ENCODE results near the gene MCEMP1.

MCEMP1 gene

DNA sequence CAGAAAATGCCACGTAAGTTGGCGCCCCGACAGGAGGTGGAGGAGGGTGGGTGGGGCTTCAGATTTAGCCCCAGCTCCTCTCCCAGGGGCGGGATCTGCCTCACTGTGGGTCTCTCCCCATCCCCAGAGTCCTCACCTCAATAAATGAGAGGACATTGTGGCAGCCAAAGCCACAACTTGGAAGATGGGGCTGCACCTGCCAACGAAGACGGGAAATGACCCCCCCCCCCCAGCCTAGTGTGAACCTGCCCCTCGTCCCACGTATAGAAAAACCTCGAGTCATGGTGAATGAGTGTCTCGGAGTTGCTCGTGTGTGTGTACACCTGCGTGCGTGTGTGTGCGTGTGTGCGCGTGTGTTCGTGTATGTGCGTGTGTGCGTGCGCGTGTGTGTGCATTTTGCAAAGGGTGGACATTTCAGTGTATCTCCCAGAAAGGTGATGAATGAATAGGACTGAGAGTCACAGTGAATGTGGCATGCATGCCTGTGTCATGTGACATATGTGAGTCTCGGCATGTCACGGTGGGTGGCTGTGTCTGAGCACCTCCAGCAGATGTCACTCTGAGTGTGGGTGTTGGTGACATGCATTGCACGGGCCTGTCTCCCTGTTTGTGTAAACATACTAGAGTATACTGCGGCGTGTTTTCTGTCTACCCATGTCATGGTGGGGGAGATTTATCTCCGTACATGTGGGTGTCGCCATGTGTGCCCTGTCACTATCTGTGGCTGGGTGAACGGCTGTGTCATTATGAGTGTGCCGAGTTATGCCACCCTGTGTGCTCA is 2.3 kb downstream of the MCEMP1 start:
- H3K9ac ChIP-seq (ENCODE audit: low read depth, low read length): no peak overlapping the region
- H3K36me3 ChIP-seq (ENCODE audit: insufficient read depth, low read length): peaks cover 15% of the 10 kb centered on the region
- H3K9me3 ChIP-seq (replicated peaks; ENCODE audit: low read length): no peaks in the 10 kb centered on the region
- H3K4me2 ChIP-seq (ENCODE audit: low read length): no peak overlapping the region
- H3K27me3 ChIP-seq (ENCODE audit: control insufficient read depth, insufficient read depth, low read length): peaks cover 22% of the 10 kb centered on the region
- H3K4me1 ChIP-seq (ENCODE audit: control insufficient read depth, insufficient read depth, low read length): peaks cover 9% of the 10 kb centered on the region
- no peak overlapping the region for H3K4me3 ChIP-seq (ENCODE audit: low read length)

GRCh38 chr19:7679771-7680605 is 3.1 kb downstream of the MCEMP1 start:
- no peak overlapping the region for H3K9ac ChIP-seq (ENCODE audit: low read depth, low read length)
- H3K4me2 ChIP-seq (ENCODE audit: low read length): peak overlapping the region; percentile 91
- H3K4me3 ChIP-seq (ENCODE audit: low read length): peak overlapping the region; percentile 98
- H3K27me3 ChIP-seq (ENCODE audit: control insufficient read depth, insufficient read depth, low read length): peaks cover 22% of the 10 kb centered on the region
- no peaks in the 10 kb centered on the region for H3K9me3 ChIP-seq (replicated peaks; ENCODE audit: low read length)
- peaks cover 15% of the 10 kb centered on the region for H3K36me3 ChIP-seq (ENCODE audit: insufficient read depth, low read length)
- peaks cover 9% of the 10 kb centered on the region for H3K4me1 ChIP-seq (ENCODE audit: control insufficient read depth, insufficient read depth, low read length)

GRCh38 chr19:7680606-7681339 is 3.9 kb downstream of the MCEMP1 start, which contains the start of gene TRAPPC5:
Gene TRAPPC5 (plus strand): TSS chr19:7680833. CDS start chr19:7682254, 1,421 bp downstream.
- Histone ChIP-seq H3K4me2 (ENCODE audit: low read length) (peak within 1 kb of the TSS; percentile 91), H3K36me3 (ENCODE audit: insufficient read depth, low read length) (peaks cover 15% of the 10 kb centered on the region), H3K27me3 (ENCODE audit: control insufficient read depth, insufficient read depth, low read length) (peaks cover 22% of the 10 kb centered on the region), H3K9ac (ENCODE audit: low read depth, low read length) (peak within 1 kb of the TSS; percentile 99), H3K4me3 (ENCODE audit: low read length) (peak within 1 kb of the TSS; percentile 98), H3K9me3 (replicated peaks; ENCODE audit: low read length) (no peaks in the 10 kb centered on the region), H3K4me1 (ENCODE audit: control insufficient read depth, insufficient read depth, low read length) (peaks cover 9% of the 10 kb centered on the region)

DNA sequence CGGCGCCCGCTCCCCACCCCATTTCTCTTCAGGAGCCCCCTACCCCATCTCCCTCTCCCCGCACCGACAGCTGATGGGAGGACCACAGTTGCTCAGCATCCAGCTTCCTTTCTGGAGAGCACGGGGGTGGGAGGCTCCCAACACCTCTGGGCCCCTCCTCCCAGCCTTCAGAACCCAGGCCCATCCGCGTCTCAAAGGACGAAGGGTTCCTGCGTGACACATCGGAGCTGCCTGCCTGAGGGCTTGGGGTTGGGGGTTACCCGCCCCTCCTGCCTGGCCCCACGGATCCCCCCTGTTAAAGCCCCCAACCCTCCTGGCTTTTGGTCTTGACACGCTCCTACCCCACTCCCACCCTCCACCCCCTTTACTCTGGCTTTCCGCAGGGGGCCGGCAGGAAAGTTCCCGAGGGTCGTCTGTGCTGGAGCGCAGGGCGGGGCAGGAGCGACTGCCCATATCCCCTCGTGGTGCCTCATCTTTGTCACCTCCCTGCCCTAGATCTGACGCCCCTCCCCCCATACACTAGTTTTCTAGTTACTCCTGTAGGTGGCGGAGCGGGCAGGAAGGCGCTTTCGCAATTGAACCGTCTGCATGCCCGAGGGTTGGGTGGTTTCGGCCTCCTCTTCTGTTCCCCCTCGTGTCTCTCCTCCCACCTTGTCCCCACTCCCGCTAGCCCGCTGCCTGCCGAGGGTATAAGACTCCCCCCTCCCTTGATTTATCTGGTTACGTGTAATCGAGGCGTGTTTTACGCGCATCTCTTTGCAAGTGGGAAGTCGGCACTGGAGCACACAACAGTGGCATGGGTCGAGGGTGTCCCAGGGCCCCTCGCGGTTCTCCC is 4.7 kb downstream of the MCEMP1 start:
- Histone ChIP-seq H3K9ac (ENCODE audit: low read depth, low read length) (peak overlapping the region; percentile 99), H3K4me2 (ENCODE audit: low read length) (peak overlapping the region; percentile 91), H3K4me1 (ENCODE audit: control insufficient read depth, insufficient read depth, low read length) (peaks cover 9% of the 10 kb centered on the region), H3K9me3 (replicated peaks; ENCODE audit: low read length) (no peaks in the 10 kb centered on the region), H3K4me3 (ENCODE audit: low read length) (peak overlapping the region; percentile 98), H3K36me3 (ENCODE audit: insufficient read depth, low read length) (peaks cover 15% of the 10 kb centered on the region), H3K27me3 (ENCODE audit: control insufficient read depth, insufficient read depth, low read length) (peaks cover 19% of the 10 kb centered on the region)

- Histone ChIP-seq H3K9me3 (replicated peaks; ENCODE audit: low read length) (no peaks in the 10 kb centered on the region), H3K27me3 (ENCODE audit: control insufficient read depth, insufficient read depth, low read length) (peaks cover 12% of the 10 kb centered on the region), H3K4me2 (ENCODE audit: low read length) (peak overlapping the region; percentile 91), H3K4me1 (ENCODE audit: control insufficient read depth, insufficient read depth, low read length) (peaks cover 9% of the 10 kb centered on the region), H3K36me3 (ENCODE audit: insufficient read depth, low read length) (peaks cover 15% of the 10 kb centered on the region), H3K9ac (ENCODE audit: low read depth, low read length) (no peak overlapping the region), H3K4me3 (ENCODE audit: low read length) (peak overlapping the region; percentile 98)
Measured at GRCh38 chr19:7682175-7682855, 5.4 kb downstream of the MCEMP1 start.

DNA sequence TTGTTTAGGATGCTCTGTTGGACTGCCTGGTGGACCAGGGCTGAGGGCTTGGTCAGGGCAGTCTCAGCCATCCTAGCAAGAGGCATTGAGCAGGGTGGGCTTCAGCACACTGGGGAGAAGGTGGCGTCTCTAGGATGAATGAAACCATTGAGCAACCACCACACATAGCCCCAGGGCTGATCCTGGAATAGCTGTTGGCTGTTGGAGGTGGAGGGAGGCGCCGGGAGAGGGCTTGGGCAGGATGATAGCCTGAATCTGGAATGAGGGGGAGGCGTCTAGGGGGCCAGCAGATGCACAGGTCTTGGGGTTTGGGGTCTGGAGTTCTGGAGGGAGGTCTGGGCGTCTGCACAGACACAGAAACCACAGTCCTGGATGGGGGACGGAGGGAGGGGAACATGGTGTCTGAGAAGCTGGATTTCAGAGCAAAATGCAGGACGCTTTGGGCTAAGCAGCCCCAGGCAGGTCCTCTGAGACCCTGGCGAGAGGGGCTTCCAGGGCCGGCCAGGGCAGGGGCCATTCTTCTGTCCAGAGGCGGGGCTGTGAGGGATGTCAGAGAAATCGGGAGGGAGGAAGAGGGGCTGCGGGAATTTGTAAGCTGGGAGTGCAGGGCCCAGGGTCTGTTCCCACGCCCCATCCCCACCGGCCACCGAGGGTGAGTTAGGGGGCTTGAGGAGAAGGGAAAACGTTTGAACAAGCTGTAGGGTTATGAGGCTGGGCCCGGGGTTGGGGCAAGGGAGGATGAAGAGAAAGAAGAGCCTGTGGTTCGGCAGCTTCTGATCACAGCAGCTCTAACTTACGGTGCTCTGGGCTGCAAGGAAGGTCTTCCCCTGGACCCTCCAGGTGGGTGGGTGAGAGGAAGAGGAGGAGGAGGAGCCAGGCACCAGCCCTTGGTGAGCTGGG is 8.9 kb downstream of the MCEMP1 start:
- no peaks in the 10 kb centered on the region for H3K27me3 ChIP-seq (ENCODE audit: control insufficient read depth, insufficient read depth, low read length)
- no peak overlapping the region for H3K4me2 ChIP-seq (ENCODE audit: low read length)
- H3K9me3 ChIP-seq (replicated peaks; ENCODE audit: low read length): no peaks in the 10 kb centered on the region
- H3K36me3 ChIP-seq (ENCODE audit: insufficient read depth, low read length): peaks cover 15% of the 10 kb centered on the region
- H3K9ac ChIP-seq (ENCODE audit: low read depth, low read length): no peak overlapping the region
- H3K4me1 ChIP-seq (ENCODE audit: control insufficient read depth, insufficient read depth, low read length): peaks cover 6% of the 10 kb centered on the region
- no peak overlapping the region for H3K4me3 ChIP-seq (ENCODE audit: low read length)

GRCh38 chr19:7687177-7687576 is 10.3 kb downstream of the MCEMP1 start:
- Histone ChIP-seq H3K4me1 (ENCODE audit: control insufficient read depth, insufficient read depth, low read length) (peaks cover 2% of the 10 kb centered on the region), H3K4me2 (ENCODE audit: low read length) (no peak overlapping the region)

DNA sequence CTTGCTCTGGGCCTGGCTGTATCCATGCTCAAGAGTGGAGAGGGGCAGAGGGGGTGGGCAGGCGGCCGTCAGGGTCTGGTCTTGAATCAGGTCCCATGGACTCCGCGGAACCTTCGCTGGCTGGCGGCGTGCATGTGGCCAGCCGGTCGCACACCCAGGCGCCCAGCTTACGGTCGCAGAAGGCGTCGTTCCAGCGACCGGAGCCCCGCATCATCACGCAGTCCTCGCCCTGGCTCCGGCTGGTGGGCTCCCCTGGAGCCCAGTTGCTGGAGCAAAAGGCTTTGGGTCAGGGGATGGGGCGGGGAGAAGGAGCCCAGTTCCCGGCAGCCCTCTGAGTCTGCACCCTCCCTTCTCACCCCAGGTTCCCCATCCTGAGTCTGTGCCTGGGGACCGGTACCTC is 12.3 kb downstream of the MCEMP1 start:
- no peak overlapping the region for H3K9ac ChIP-seq (ENCODE audit: low read depth, low read length)

More at GRCh38 chr19:7687177-7687576, 10.3 kb downstream of the MCEMP1 start:
- Histone ChIP-seq H3K9ac (ENCODE audit: low read depth, low read length) (no peak overlapping the region), H3K9me3 (replicated peaks; ENCODE audit: low read length) (no peaks in the 10 kb centered on the region), H3K4me3 (ENCODE audit: low read length) (no peak overlapping the region), H3K27me3 (ENCODE audit: control insufficient read depth, insufficient read depth, low read length) (no peaks in the 10 kb centered on the region), H3K36me3 (ENCODE audit: insufficient read depth, low read length) (peaks cover 13% of the 10 kb centered on the region)

GRCh38 chr19:7690779-7691258 is 13.9 kb downstream of the MCEMP1 start:
- Histone ChIP-seq H3K9me3 (replicated peaks; ENCODE audit: low read length) (no peaks in the 10 kb centered on the region), H3K9ac (ENCODE audit: low read depth, low read length) (no peak overlapping the region), H3K27me3 (ENCODE audit: control insufficient read depth, insufficient read depth, low read length) (peaks cover 5% of the 10 kb centered on the region), H3K36me3 (ENCODE audit: insufficient read depth, low read length) (no peaks in the 10 kb centered on the region), H3K4me2 (ENCODE audit: low read length) (no peak overlapping the region), H3K4me1 (ENCODE audit: control insufficient read depth, insufficient read depth, low read length) (no peaks in the 10 kb centered on the region), H3K4me3 (ENCODE audit: low read length) (no peak overlapping the region)

More for the DNA sequence above, 12.3 kb downstream of the MCEMP1 start:
- Histone ChIP-seq H3K4me2 (ENCODE audit: low read length) (no peak overlapping the region), H3K4me1 (ENCODE audit: control insufficient read depth, insufficient read depth, low read length) (no peaks in the 10 kb centered on the region), H3K9me3 (replicated peaks; ENCODE audit: low read length) (no peaks in the 10 kb centered on the region), H3K36me3 (ENCODE audit: insufficient read depth, low read length) (no peaks in the 10 kb centered on the region), H3K4me3 (ENCODE audit: low read length) (no peak overlapping the region), H3K27me3 (ENCODE audit: control insufficient read depth, insufficient read depth, low read length) (no peaks in the 10 kb centered on the region)

Measured in skeletal muscle satellite cell (primary cell).